ENCODE results near the gene FAM199X. TPM values are rescaled to one million over a fixed set of nuclear protein-coding genes. Genes with fewer than 3 reads are reported as not detected.

Gene FAM199X
- total and polyA plus RNA-seq, 2 experiments from 2014 or later = 9.7 to 16.9 TPM

- Histone ChIP-seq H3K36me3 (ENCODE audit: low read depth) (no peaks in the 10 kb centered on the region), H3K9ac (peak overlapping the region; percentile 82), H3K4me2 (ENCODE audit: unreplicated experiment) (peak overlapping the region; percentile 71), H4K20me1 (ENCODE audit: insufficient read depth) (no peaks in the 10 kb centered on the region), H3K9me2 (ENCODE audit: insufficient read depth) (no peaks in the 10 kb centered on the region), H2AFZ (peak overlapping the region; percentile 82), H3K4me1 (ENCODE audit: insufficient read depth) (no peaks in the 10 kb centered on the region), H3K9me3 (ENCODE audit: low read depth) (no peaks in the 10 kb centered on the region), H3K4me3 (peak overlapping the region; percentile 70), H3F3A (ENCODE audit: insufficient read depth) (no peaks in the 10 kb centered on the region), H3K79me2 (ENCODE audit: insufficient read depth) (peaks cover 24% of the 10 kb centered on the region), H3K27ac (peak overlapping the region; percentile 63), H3K27me3 (replicated peaks; ENCODE audit: insufficient read depth) (no peaks in the 10 kb centered on the region)
- WGBS, 2 experiments (ENCODE audit: low coverage in 1 of 2, low lambda C conversion rate in 2 of 2, missing lambda C conversion rate in 2 of 2) = 22 to 23% methylated on average over 9 to 10 of the region's 10 CpGs
- TF ChIP-seq EZH2phosphoT487 (IDR thresholded peaks at IDR 0.05; ENCODE audit: insufficient read depth, low read depth) (no peak), EZH2 (IDR thresholded peaks at IDR 0.05; ENCODE audit: insufficient read depth, poor library complexity, severe bottlenecking) (no peak)
- DNase-seq = peak; percentile 88
- in situ Hi-C loops (cut with MboI) = no loop called here
Measured at GRCh38 chrX:104136241-104137019, 29.8 kb upstream of the FAM199X start.

- WGBS, 2 experiments (ENCODE audit: low coverage in 1 of 2, low lambda C conversion rate in 2 of 2, missing lambda C conversion rate in 2 of 2) = 62 to 70% methylated on average over 3 of the region's 3 CpGs
- in situ Hi-C loops (cut with MboI) = no loop called here
- H3K4me1 ChIP-seq (ENCODE audit: insufficient read depth) = no peaks in the 10 kb centered on the region
Measured at GRCh38 chrX:104137496-104137895, 28.8 kb upstream of the FAM199X start.

GRCh38 chrX:104141087-104141760, 25.0 kb upstream of the FAM199X start:
- in situ Hi-C loops (cut with MboI) = no loop called here

More at GRCh38 chrX:104137496-104137895, 28.8 kb upstream of the FAM199X start:
- Histone ChIP-seq H3K4me2 (ENCODE audit: unreplicated experiment) (no peak overlapping the region), H4K20me1 (ENCODE audit: insufficient read depth) (no peaks in the 10 kb centered on the region), H3K9ac (no peak overlapping the region), H3K79me2 (ENCODE audit: insufficient read depth) (peaks cover 31% of the 10 kb centered on the region), H3K36me3 (ENCODE audit: low read depth) (no peaks in the 10 kb centered on the region), H3K27me3 (replicated peaks; ENCODE audit: insufficient read depth) (no peaks in the 10 kb centered on the region), H3F3A (ENCODE audit: insufficient read depth) (no peaks in the 10 kb centered on the region), H3K27ac (no peak overlapping the region), H2AFZ (no peak overlapping the region), H3K4me3 (no peak overlapping the region), H3K9me3 (ENCODE audit: low read depth) (no peaks in the 10 kb centered on the region), H3K9me2 (ENCODE audit: insufficient read depth) (no peaks in the 10 kb centered on the region)
- DNase-seq = peak; percentile 30
- no peak for TF ChIP-seq EZH2 (IDR thresholded peaks at IDR 0.05; ENCODE audit: insufficient read depth, poor library complexity, severe bottlenecking)
- no peak for TF ChIP-seq EZH2phosphoT487 (IDR thresholded peaks at IDR 0.05; ENCODE audit: insufficient read depth, low read depth)

GRCh38 chrX:104151037-104151436, 15.2 kb upstream of the FAM199X start:
- Histone ChIP-seq H3K79me2 (ENCODE audit: insufficient read depth) (peaks cover 55% of the 10 kb centered on the region), H3K9me2 (ENCODE audit: insufficient read depth) (no peaks in the 10 kb centered on the region), H3F3A (ENCODE audit: insufficient read depth) (no peaks in the 10 kb centered on the region), H3K4me1 (ENCODE audit: insufficient read depth) (0 out of 2 replicates have a peak, but pooled peaks cover 4% of the 10 kb centered on the region), H3K4me3 (no peak overlapping the region), H3K4me2 (ENCODE audit: unreplicated experiment) (no peak overlapping the region), H2AFZ (no peak overlapping the region), H3K9me3 (ENCODE audit: low read depth) (no peaks in the 10 kb centered on the region), H3K27me3 (replicated peaks; ENCODE audit: insufficient read depth) (no peaks in the 10 kb centered on the region), H4K20me1 (ENCODE audit: insufficient read depth) (no peaks in the 10 kb centered on the region), H3K9ac (no peak overlapping the region), H3K36me3 (ENCODE audit: low read depth) (no peaks in the 10 kb centered on the region), H3K27ac (no peak overlapping the region)
- 0 to 13% methylated on average over 1 of the region's 1 CpG for WGBS, 2 experiments (ENCODE audit: low coverage in 1 of 2, low lambda C conversion rate in 2 of 2, missing lambda C conversion rate in 2 of 2)
- TF ChIP-seq EZH2phosphoT487 (IDR thresholded peaks at IDR 0.05; ENCODE audit: insufficient read depth, low read depth) (no peak), EZH2 (IDR thresholded peaks at IDR 0.05; ENCODE audit: insufficient read depth, poor library complexity, severe bottlenecking) (no peak)
- no peak for DNase-seq
- in situ Hi-C loops (cut with MboI) = no loop called here

More at GRCh38 chrX:104141087-104141760, 25.0 kb upstream of the FAM199X start:
- DNase-seq = no peak
- Histone ChIP-seq H3K36me3 (ENCODE audit: low read depth) (no peaks in the 10 kb centered on the region), H3K9me3 (ENCODE audit: low read depth) (no peaks in the 10 kb centered on the region), H3K9ac (no peak overlapping the region), H2AFZ (no peak overlapping the region), H3K9me2 (ENCODE audit: insufficient read depth) (no peaks in the 10 kb centered on the region), H3F3A (ENCODE audit: insufficient read depth) (no peaks in the 10 kb centered on the region), H4K20me1 (ENCODE audit: insufficient read depth) (no peaks in the 10 kb centered on the region), H3K79me2 (ENCODE audit: insufficient read depth) (peaks cover 17% of the 10 kb centered on the region; the same call in 1 of the 2 replicates), H3K4me3 (no peak overlapping the region), H3K4me1 (ENCODE audit: insufficient read depth) (no peaks in the 10 kb centered on the region), H3K27ac (no peak overlapping the region), H3K27me3 (replicated peaks; ENCODE audit: insufficient read depth) (no peaks in the 10 kb centered on the region), H3K4me2 (ENCODE audit: unreplicated experiment) (no peak overlapping the region)
- 92 to 96% methylated on average over 8 of the region's 8 CpGs for WGBS, 2 experiments (ENCODE audit: low coverage in 1 of 2, low lambda C conversion rate in 2 of 2, missing lambda C conversion rate in 2 of 2)
- no peak for TF ChIP-seq EZH2phosphoT487 (IDR thresholded peaks at IDR 0.05; ENCODE audit: insufficient read depth, low read depth)
- no peak for TF ChIP-seq EZH2 (IDR thresholded peaks at IDR 0.05; ENCODE audit: insufficient read depth, poor library complexity, severe bottlenecking)
